ENCODE measurements around the gene CDK18.
A peak's percentile ranks its signal among the peaks of the same experiment; 100 is the strongest.

CDK18 gene

DNA sequence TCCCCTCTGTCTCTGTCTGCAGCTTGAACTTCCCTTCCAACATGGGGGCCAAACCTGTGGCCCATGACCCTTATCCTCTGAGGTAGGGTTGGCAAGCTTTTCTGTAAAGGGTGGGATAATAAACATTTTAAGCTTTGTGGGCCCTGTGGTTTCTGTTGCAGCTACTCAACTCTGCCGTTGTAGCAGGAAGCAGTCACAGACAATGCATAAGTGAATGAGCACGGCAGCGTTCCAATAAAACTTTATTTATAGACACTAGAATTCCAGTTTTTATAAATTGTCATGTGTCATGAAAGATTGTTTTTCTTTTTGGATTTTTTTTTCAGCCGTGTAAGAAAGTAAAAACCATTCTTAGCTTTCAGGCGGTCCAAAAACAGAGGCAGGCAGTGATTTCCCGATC lies 18.2 kb upstream of the CDK18 start:
- POLR2A ChIA-PET (ENCODE audit: low non-redundant PET), result no interaction called here

DNA sequence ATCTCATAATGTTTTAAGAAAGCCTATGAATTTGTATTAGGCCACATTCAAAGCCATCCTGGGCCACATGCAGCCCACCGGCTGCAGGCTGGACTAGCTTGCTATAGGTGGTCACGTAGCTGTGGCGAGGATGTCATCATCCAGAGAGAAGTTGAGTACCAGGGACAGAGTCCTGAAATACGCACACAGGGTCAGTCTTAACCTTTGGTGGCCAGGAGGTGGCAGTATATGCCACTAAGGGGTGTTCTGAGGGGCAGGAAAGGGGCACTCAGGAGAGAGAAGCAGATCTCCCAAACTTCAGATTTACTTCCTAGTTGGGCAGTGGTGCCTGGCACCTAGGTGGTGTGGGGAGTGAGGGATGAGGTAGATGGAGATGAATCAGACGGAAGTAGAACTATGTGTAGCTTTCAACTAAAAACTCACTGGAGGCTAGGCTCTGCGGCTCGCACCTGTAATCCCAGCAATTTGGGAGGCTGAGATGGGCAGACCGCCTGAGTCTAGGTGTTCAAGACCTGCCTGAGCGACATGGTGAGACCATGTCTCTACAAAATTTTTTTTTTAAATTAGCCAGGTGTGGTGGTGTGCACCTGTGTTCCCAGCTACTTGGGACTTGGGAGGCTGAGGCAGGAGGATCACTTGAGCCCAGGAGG lies 16.3 kb upstream of the CDK18 start:
- DNase-seq (ENCODE audit: low spot score), result peak; percentile 89
- TF ChIP-seq, protein P1, sequence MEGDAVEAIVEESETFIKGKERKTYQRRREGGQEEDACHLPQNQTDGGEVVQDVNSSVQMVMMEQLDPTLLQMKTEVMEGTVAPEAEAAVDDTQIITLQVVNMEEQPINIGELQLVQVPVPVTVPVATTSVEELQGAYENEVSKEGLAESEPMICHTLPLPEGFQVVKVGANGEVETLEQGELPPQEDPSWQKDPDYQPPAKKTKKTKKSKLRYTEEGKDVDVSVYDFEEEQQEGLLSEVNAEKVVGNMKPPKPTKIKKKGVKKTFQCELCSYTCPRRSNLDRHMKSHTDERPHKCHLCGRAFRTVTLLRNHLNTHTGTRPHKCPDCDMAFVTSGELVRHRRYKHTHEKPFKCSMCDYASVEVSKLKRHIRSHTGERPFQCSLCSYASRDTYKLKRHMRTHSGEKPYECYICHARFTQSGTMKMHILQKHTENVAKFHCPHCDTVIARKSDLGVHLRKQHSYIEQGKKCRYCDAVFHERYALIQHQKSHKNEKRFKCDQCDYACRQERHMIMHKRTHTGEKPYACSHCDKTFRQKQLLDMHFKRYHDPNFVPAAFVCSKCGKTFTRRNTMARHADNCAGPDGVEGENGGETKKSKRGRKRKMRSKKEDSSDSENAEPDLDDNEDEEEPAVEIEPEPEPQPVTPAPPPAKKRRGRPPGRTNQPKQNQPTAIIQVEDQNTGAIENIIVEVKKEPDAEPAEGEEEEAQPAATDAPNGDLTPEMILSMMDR (conservative IDR thresholded peaks at IDR 0.05; ENCODE audit: low read depth), result peak; percentile 69
- POLR2A ChIA-PET (ENCODE audit: low non-redundant PET), result no interaction called here

More for the DNA sequence above, 18.2 kb upstream of the CDK18 start:
- TF ChIP-seq, protein P1 (conservative IDR thresholded peaks at IDR 0.05; ENCODE audit: low read depth), result no peak
- no peak for DNase-seq (ENCODE audit: low spot score)
- CTCF ChIA-PET, result interaction anchor here (0.7 to 11.0 kb wide), 25 partner anchors 14 to 432 kb away, joined by 3 to 326 read pairs (median 14); partner anchors contain the start of gene BLACAT1
- H3K27ac ChIP-seq, result no peak overlapping the region

DNA sequence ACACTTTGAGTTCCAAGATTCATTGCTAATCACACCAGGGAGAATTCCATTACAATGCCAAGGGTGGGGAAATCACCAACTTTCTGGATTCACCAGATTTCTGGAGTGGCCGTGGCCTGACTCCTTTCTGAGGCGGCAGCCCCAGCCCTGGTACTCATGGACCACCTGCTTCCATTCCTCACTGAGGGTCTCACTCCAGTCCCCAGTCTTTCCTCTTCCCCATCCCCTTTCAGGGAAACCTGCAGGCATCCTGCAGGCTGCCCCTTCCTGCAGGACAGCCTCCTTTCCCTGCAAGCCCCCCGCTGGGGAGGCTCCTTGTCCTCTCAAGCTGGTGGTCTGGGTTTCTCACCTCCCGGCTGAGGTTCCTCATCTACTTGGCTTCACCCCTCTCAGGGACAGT lies 12.7 kb upstream of the CDK18 start:
- CTCF ChIA-PET, result interaction anchor here (0.6 to 11.0 kb wide), 5 partner anchors 32 to 157 kb away, joined by 3 to 326 read pairs (median 4); no protein-coding TSS in a partner anchor
- TF ChIP-seq, protein P1 (conservative IDR thresholded peaks at IDR 0.05; ENCODE audit: low read depth), result no peak
- no peak for DNase-seq (ENCODE audit: low spot score)
- H3K27ac ChIP-seq, result peak overlapping the region; percentile 92
- POLR2A ChIA-PET (ENCODE audit: low non-redundant PET), result no interaction called here

More for the DNA sequence above, 16.3 kb upstream of the CDK18 start:
- CTCF ChIA-PET, result interaction anchor here (0.6 to 11.0 kb wide), 31 partner anchors 10 to 168 kb away, joined by 3 to 326 read pairs (median 4); partner anchors contain the start of gene BLACAT1
- H3K27ac ChIP-seq, result no peak overlapping the region

DNA sequence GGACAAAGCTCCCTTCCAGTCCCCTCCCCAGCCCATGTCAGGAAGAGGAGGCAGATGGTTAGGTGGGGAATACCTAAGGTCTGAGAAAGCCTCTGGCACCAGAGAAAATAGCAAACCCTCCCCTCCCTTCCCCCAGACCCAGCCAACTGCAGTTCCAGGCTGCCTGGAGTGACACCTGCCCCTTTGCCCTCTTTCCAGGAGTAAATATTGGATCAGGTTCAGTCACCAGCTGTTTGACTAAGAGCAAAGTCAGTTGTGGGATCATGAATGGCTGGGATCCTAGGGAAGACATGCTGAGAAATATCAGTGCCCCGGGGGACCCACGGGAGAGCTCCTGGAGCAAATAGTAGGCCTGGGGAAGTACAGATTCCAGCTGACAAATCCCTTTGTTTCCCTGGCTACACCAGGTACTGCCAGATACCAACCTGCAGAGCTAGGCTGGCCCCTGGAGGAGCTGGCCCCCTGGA lies 12.2 kb upstream of the CDK18 start:
- ChIA-PET POLR2A (ENCODE audit: low non-redundant PET) (no interaction called here), CTCF (interaction anchor here (0.6 to 11.0 kb wide), 4 partner anchors 32 to 152 kb away, joined by 3 to 326 read pairs (median 8); no protein-coding TSS in a partner anchor)
- H3K27ac ChIP-seq, result peak overlapping the region; percentile 92

DNA sequence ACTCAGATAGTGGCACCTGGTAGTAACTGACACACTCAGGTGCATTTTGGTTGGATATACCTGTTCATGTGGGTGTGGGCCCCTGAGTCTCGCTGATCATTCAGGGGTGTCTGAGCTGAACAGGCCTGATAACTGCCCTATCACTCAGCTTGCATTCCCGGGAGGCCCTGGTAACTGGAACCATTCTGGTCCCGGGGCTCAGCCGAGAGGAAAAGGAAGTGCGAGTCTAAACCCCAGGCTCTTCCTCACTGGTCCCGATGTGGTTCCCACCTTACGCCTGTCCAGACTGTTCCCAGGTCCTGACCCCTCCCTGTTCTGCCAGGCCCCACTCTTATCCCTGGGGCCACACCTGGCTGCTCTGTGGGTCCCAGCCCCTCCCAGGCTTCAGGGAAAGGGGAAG lies 11.7 kb upstream of the CDK18 start:
- peak; percentile 36 for DNase-seq (ENCODE audit: low spot score)
- POLR2A ChIA-PET (ENCODE audit: low non-redundant PET), result interaction anchor here (0.6 to 1.0 kb wide), 2 partner anchors 16 to 30 kb away, joined by 3 to 4 read pairs; no protein-coding TSS in a partner anchor
- TF ChIP-seq, protein P1 (conservative IDR thresholded peaks at IDR 0.05; ENCODE audit: low read depth), result no peak
- CTCF ChIA-PET, result interaction anchor here (0.6 to 11.0 kb wide), 10 partner anchors 20 to 219 kb away, joined by 3 to 326 read pairs (median 6); no protein-coding TSS in a partner anchor
- peak overlapping the region; percentile 92 for H3K27ac ChIP-seq

More for the DNA sequence above, 12.2 kb upstream of the CDK18 start:
- DNase-seq (ENCODE audit: low spot score), result peak; percentile 41
- TF ChIP-seq, protein P1 (conservative IDR thresholded peaks at IDR 0.05; ENCODE audit: low read depth), result no peak

DNA sequence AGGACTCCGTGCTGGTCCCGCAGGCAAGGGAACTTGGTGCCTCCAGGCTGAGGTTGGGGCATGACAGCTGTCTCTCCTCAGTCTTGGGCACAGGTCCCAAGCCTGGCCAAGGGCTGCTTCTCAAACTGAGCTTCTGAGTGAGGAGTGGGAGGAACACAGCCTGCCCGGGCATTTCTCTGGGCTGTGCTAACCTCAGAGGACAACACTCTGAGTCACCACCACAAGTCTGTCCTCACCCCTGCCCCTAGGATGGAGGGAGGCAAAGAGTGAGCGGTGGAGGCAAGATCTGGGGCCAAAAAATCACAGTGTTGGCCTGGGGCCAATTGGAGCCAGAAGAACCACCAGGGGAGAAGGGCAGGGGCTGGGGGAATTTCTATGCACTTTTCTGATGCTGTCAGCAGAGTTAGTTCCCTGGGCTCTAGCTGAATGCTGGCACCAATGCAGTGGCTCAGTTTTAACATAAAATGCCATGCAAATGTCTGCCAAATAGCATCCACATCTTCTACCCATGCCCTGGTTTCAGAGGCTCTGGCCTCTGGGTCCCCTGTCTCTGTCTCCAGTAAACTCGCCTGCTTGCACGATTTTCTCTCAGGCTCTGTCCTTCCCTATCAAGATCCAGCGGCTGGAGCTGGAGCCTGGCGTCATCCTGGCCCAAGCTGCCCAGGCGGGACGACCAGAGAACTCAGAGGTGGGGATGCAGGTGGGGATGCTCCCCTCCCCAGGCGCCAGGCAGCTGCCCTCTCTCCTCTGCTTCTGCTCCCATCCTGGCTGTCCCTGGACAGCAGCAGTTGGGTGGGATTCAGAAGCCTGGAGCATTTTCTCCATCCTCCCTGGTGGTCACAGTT lies 11.0 kb upstream of the CDK18 start:
- TF ChIP-seq, protein P1 (conservative IDR thresholded peaks at IDR 0.05; ENCODE audit: low read depth), result no peak
- peak; percentile 94 for DNase-seq (ENCODE audit: low spot score)
- H3K27ac ChIP-seq, result peak overlapping the region; percentile 92
- CTCF ChIA-PET, result interaction anchor here (0.6 to 11.0 kb wide), 13 partner anchors 8 to 220 kb away, joined by 3 to 326 read pairs (median 4); no protein-coding TSS in a partner anchor
- POLR2A ChIA-PET (ENCODE audit: low non-redundant PET), result interaction anchor here (0.6 to 1.0 kb wide), 2 partner anchors 15 to 31 kb away, joined by 3 to 4 read pairs; no protein-coding TSS in a partner anchor

Measured in RWPE1 (cell line).